ENCODE measurements around the gene CD8B. TPM values are rescaled to one million over a fixed set of nuclear protein-coding genes. Genes with fewer than 3 reads are reported as not detected.

The CD8B gene
- total RNA-seq, 1 donor from 2014 or later = 2.5 TPM

- no peak for DNase-seq (ENCODE audit: low read depth)
- no peak overlapping the region for H3K4me3 ChIP-seq (ENCODE audit: low read depth, low read length)
- TF ChIP-seq CTCF (conservative IDR thresholded peaks at IDR 0.05; ENCODE audit: low read depth, low read length) = no peak
Observed at GRCh38 chr2:86818114-86818801, 43.4 kb downstream of the CD8B start.

- DNase-seq (ENCODE audit: low read depth) = peak; percentile 29
- no peak for TF ChIP-seq CTCF (conservative IDR thresholded peaks at IDR 0.05; ENCODE audit: low read depth, low read length)
- no peak overlapping the region for H3K4me3 ChIP-seq (ENCODE audit: low read depth, low read length)
Observed at GRCh38 chr2:86815611-86816010, 46.1 kb downstream of the CD8B start.

- DNase-seq (ENCODE audit: low read depth) = no peak
- no peak overlapping the region for H3K4me3 ChIP-seq (ENCODE audit: low read depth, low read length)
Observed at GRCh38 chr2:86809481-86810121, 52.1 kb downstream of the CD8B start.

GRCh38 chr2:86808315-86809161 lies 53.1 kb downstream of the CD8B start:
- peak overlapping the region; percentile 60 for H3K4me3 ChIP-seq (ENCODE audit: low read depth, low read length)
- peak; percentile 84 for TF ChIP-seq CTCF (conservative IDR thresholded peaks at IDR 0.05; ENCODE audit: low read depth, low read length)
- peak; percentile 13 for DNase-seq (ENCODE audit: low read depth)

More at GRCh38 chr2:86809481-86810121, 52.1 kb downstream of the CD8B start:
- no peak for TF ChIP-seq CTCF (conservative IDR thresholded peaks at IDR 0.05; ENCODE audit: low read depth, low read length)

GRCh38 chr2:86807468-86808275 lies 54.0 kb downstream of the CD8B start:
- peak; percentile 15 for DNase-seq (ENCODE audit: low read depth)
- no peak for TF ChIP-seq CTCF (conservative IDR thresholded peaks at IDR 0.05; ENCODE audit: low read depth, low read length)
- peak overlapping the region; percentile 60 for H3K4me3 ChIP-seq (ENCODE audit: low read depth, low read length)

GRCh38 chr2:86807133-86807467 lies 54.6 kb downstream of the CD8B start:
- peak overlapping the region; percentile 60 for H3K4me3 ChIP-seq (ENCODE audit: low read depth, low read length)
- TF ChIP-seq CTCF (conservative IDR thresholded peaks at IDR 0.05; ENCODE audit: low read depth, low read length) = no peak
- DNase-seq (ENCODE audit: low read depth) = no peak

All from epithelial cell of proximal tubule (primary cell).